BJ (cell line): ENCODE results near the gene WNT8B. TPM values are rescaled to one million over a fixed set of nuclear protein-coding genes. Genes with fewer than 3 reads are reported as not detected.

Source experiments
- CTCF ChIA-PET: fragments of 350-600 bp; formaldehyde crosslinking; extraction: SDS; loops from one replicate; lab custom pipeline; 2021; ENCODE audit warnings: antibody characterized with exemption, inconsistent platforms; lab: Yijun Ruan, JAX
- POLR2A ChIA-PET: fragments of 300-600 bp; sonication (Branson Sonifier 250); formaldehyde crosslinking; extraction: SDS; loops from one replicate; lab custom pipeline; 2021; ENCODE audit warnings: antibody characterized with exemption; lab: Charles Lee
- DNase-seq: peaks from one replicate; pipeline ENCODE4 v3.0.0-alpha.2; 2011; ENCODE audit warnings: low read depth
- H3K27me3 ChIP-seq: 2 replicates; pipeline ENCODE4 v1.6.0; 2011; ENCODE audit warnings: low read length; ENCODE audit not compliant: control insufficient read depth, insufficient read depth
- H3K36me3 ChIP-seq: 2 replicates; pipeline ENCODE4 v1.5.1; 2011; ENCODE audit warnings: low read length; ENCODE audit not compliant: control insufficient read depth, insufficient read depth
- H3K4me3 ChIP-seq: 2 replicates; pipeline ENCODE4 v1.5.1; 2011; ENCODE audit warnings: low read depth, mild to moderate bottlenecking, control low read depth, low read length
- CTCF ChIP-seq: IDR thresholded peaks from 2 replicates; pipeline ENCODE4 v1.5.1; 2011; ENCODE audit warnings: low read depth, mild to moderate bottlenecking, control low read depth, inconsistent platforms, low read length, moderate library complexity; ENCODE audit not compliant: insufficient read depth
- polyA minus RNA-seq: library from RNA; depleted of rRNA, polyadenylated mRNA; stranded (reverse); fragments of >200 nt; gene quantifications from 2 replicates; pipeline ENCODE4 v1.2.3, GENCODE V29; 2011; rRNA and poly(A)+ RNA removed
- polyA plus RNA-seq: library from polyadenylated mRNA; depleted of rRNA; stranded (reverse); fragments of >200 nt; gene quantifications from 2 replicates; pipeline ENCODE4 v1.2.3, GENCODE V29; 2011; rRNA removed

WNT8B gene
- polyA plus RNA-seq (0.04 TPM in 1 of 2 replicates, not detected in the other), polyA minus RNA-seq (not detected in 2 replicates)

DNA sequence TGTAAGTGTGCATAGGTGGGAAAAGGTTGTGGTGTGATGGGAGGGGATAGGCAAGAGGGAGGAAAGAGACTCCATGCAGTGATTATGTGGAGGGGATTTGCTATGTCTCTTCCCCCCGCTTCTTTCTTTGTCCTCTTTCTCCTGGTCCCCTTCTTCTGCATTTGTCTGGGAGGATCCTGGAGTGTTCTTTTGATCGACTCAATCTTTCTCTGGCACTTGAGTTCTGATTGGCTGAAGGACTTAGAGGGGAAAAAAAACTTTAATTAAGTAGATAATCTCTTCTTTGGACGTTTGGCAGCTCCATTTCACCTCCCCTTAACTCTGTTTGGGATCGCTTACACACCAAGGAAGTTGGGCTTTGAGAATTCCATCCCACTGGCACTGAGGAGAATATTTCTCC is at the start of gene WNT8B:
WNT8B (plus strand) TSS at position 301 of the 400 bp plus-strand sequence. CDS start 160 bp downstream, outside the sequence.
- POLR2A ChIA-PET, result no interaction called here
- H3K27me3 ChIP-seq, result peaks cover 2% of the 10 kb centered on the region; the same call in 1 of the 2 replicates
- CTCF ChIA-PET, result interaction anchor here (0.9 to 1.1 kb wide), 2 partner anchors 20 to 29 kb away, joined by 3 to 5 read pairs; no protein-coding TSS in a partner anchor

DNA sequence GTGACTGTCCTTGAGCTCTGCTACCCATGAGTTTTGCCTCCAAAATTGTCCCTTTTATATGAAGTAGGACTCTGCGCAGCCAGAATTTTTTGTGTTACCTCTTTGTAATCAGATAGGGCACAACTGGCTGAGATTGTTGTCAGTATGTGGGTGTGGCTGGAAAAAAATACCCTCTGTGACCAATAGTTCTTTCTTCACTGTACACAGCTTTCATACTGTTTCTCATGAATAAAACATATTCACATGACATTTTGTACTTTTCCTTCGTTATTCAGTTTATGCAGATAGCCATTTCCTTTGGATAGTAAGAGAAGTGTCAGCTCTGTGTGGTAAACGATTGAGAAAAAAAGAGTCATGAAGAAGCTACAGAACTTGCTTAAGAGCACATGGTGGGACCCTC is 49.6 kb upstream of the WNT8B start:
- no peak overlapping the region for H3K4me3 ChIP-seq
- CTCF ChIA-PET, result interaction anchor here (1.1 to 1.8 kb wide), 2 partner anchors 20 to 605 kb away, joined by 3 to 4 read pairs; no protein-coding TSS in a partner anchor
- no peaks in the 10 kb centered on the region; the same call in 1 of the 2 replicates for H3K27me3 ChIP-seq
- POLR2A ChIA-PET, result no interaction called here
- TF ChIP-seq CTCF, result no peak
- no peaks in the 10 kb centered on the region for H3K36me3 ChIP-seq
- DNase-seq, result no peak

More for the DNA sequence above, at the start of gene WNT8B:
- DNase-seq, result no peak
- no peak for TF ChIP-seq CTCF
- no peaks in the 10 kb centered on the region for H3K36me3 ChIP-seq
- no peak within 1 kb of the TSS for H3K4me3 ChIP-seq

DNA sequence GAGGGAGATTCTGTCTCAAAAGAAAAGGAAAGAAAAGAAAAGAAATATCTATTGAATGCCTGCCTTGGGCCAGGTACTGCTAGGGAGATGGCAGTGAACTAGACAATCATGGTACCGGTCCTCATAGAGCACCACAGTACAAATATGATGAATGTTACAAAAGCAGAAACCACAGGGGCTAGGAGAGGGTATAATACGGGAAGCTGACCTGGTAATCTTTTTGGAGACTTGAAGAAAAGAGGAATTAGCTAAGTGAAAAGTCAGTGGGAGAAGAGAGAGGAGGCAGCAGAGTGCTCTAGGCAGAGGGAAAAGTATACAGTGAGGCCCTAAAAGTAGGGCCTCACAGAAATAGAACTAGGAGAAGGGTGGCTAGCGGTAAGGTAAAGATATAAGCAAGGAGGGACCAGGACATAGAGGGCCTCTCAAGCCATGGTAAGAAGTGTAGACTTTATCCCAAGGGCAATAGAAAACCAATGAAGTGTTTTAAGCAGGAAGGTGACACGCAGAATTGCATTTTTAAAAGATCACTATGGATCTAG is 42.8 kb upstream of the WNT8B start:
- no peak for DNase-seq
- POLR2A ChIA-PET, result no interaction called here
- TF ChIP-seq CTCF, result no peak
- Histone ChIP-seq H3K27me3 (peaks cover 5% of the 10 kb centered on the region), H3K36me3 (no peaks in the 10 kb centered on the region), H3K4me3 (no peak overlapping the region)
- CTCF ChIA-PET, result interaction anchor here (1.2 to 1.3 kb wide), 2 partner anchors 12 to 85 kb away, joined by 3 to 4 read pairs; no protein-coding TSS in a partner anchor

GRCh38 chr10:100427374-100427773 is 35.4 kb upstream of the WNT8B start:
- no peak for TF ChIP-seq CTCF
- no peak for DNase-seq
- 0 out of 2 replicates have a peak, but pooled peaks cover 2% of the 10 kb centered on the region for H3K27me3 ChIP-seq
- H3K4me3 ChIP-seq, result no peak overlapping the region
- ChIA-PET POLR2A (no interaction called here), CTCF (no interaction called here)
- H3K36me3 ChIP-seq, result no peaks in the 10 kb centered on the region
